ENCODE data around the gene LUC7L2.

DNA sequence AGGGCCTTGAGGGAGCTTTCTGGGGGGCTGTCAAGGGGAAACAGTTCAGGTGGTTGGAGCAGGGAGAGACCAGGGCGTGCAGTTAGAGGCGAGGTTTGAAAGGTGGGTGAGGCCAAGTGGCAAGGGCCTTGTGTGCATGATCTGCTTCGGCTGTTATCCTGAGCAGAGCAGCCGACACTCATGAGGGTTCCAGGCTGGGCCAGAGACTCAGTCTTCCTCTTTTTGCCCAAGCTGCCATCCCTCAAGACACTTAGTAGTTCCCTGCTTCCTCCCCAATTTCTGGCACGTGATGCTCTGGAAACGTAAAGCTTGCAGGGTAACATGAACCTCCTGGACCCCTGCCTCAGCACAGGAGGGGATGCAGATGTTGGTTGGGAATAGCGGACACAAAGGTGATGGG lies 79.7 kb downstream of the LUC7L2 start:
- TF ChIP-seq TEAD1 (CRISPR knock-in tag; IDR thresholded peaks at IDR 0.05) (no peak), CTCF (IDR thresholded peaks at IDR 0.05) (no peak), SP1 (CRISPR knock-in tag; conservative IDR thresholded peaks at IDR 0.05) (no peak), ZBTB21 (CRISPR knock-in tag; IDR thresholded peaks at IDR 0.05; ENCODE audit: borderline replicate concordance) (no peak), NR1H2 (CRISPR knock-in tag; IDR thresholded peaks at IDR 0.05) (no peak), NFATC4 (CRISPR knock-in tag; IDR thresholded peaks at IDR 0.05) (no peak), CREB1 (CRISPR knock-in tag; IDR thresholded peaks at IDR 0.05) (no peak), MYBL2 (CRISPR knock-in tag; IDR thresholded peaks at IDR 0.05) (no peak)
- TF ChIP-seq, protein P1, sequence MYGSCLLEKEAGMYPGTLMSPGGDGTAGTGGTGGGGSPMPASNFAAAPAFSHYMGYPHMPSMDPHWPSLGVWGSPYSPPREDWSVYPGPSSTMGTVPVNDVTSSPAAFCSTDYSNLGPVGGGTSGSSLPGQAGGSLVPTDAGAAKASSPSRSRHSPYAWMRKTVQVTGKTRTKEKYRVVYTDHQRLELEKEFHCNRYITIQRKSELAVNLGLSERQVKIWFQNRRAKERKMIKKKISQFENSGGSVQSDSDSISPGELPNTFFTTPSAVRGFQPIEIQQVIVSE (CRISPR knock-in tag; IDR thresholded peaks at IDR 0.05; ENCODE audit: borderline replicate concordance): no peak
- TF ChIP-seq, protein P2, sequence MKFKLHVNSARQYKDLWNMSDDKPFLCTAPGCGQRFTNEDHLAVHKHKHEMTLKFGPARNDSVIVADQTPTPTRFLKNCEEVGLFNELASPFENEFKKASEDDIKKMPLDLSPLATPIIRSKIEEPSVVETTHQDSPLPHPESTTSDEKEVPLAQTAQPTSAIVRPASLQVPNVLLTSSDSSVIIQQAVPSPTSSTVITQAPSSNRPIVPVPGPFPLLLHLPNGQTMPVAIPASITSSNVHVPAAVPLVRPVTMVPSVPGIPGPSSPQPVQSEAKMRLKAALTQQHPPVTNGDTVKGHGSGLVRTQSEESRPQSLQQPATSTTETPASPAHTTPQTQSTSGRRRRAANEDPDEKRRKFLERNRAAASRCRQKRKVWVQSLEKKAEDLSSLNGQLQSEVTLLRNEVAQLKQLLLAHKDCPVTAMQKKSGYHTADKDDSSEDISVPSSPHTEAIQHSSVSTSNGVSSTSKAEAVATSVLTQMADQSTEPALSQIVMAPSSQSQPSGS (CRISPR knock-in tag; IDR thresholded peaks at IDR 0.05; ENCODE audit: borderline replicate concordance, low read depth): no peak
